GM12891 (cell line): ENCODE data around the gene DUXB.

ENCODE experiments used
- PAX5 ChIP-seq: IDR thresholded peaks from 2 replicates; pipeline ENCODE4 v1.6.1; 2011; ENCODE audit warnings: low read length, moderate library complexity, mild to moderate bottlenecking; ENCODE audit not compliant: insufficient read depth, severe bottlenecking
- POLR2A ChIP-seq: IDR thresholded peaks from 2 replicates; pipeline ENCODE4 v1.6.1; 2011; ENCODE audit warnings: low read depth, low read length, control low read depth
- POLR2AphosphoS5 ChIP-seq: IDR thresholded peaks from 2 replicates; pipeline ENCODE4 v1.6.1; 2011; ENCODE audit warnings: low read depth, low read length, control low read depth
- POU2F2 ChIP-seq: IDR thresholded peaks from 2 replicates; pipeline ENCODE4 v1.6.1; 2011; ENCODE audit warnings: low read depth, mild to moderate bottlenecking, control low read depth, low read length, moderate library complexity
- SPI1 ChIP-seq: IDR thresholded peaks from 2 replicates; pipeline ENCODE4 v1.6.1; 2011; ENCODE audit warnings: low read depth, low read length, control low read depth
- TAF1 ChIP-seq: IDR thresholded peaks from 2 replicates; pipeline ENCODE4 v1.6.1; 2011; ENCODE audit warnings: low read depth, low read length, control low read depth

GRCh38 chr16:75653922-75654321 lies 47.3 kb downstream of the DUXB start:
- no peak for TF ChIP-seq POLR2AphosphoS5
- TF ChIP-seq POLR2A = no peak
- TF ChIP-seq SPI1 = no peak
- no peak for TF ChIP-seq TAF1
- no peak for TF ChIP-seq POU2F2
- no peak for TF ChIP-seq PAX5
